HepG2 (cell line): ENCODE data around the gene YY2. TPM values are rescaled to one million over a fixed set of nuclear protein-coding genes. Genes with fewer than 3 reads are reported as not detected.

Experiments
- ARNT ChIP-seq: fragments of 450-650 bp; IDR thresholded peaks from 2 replicates; pipeline ENCODE4 v1.6.1; 2017
- BCL6 ChIP-seq: IDR thresholded peaks from 2 replicates; pipeline ENCODE4 v1.6.1; 2016; ENCODE audit warnings: missing genetic modification reagents, missing compliant biosample characterization
- ESRRA ChIP-seq: sonication (generic); formaldehyde crosslinking; IDR thresholded peaks from 2 replicates; pipeline ENCODE4 v1.5.1; 2020; ENCODE audit warnings: mild to moderate bottlenecking, low read depth, missing genetic modification reagents
- HNF4A ChIP-seq: sonication (generic); formaldehyde crosslinking; IDR thresholded peaks from 2 replicates; pipeline ENCODE4 v1.4.0; 2020; ENCODE audit warnings: missing genetic modification reagents
- ISL2 ChIP-seq: sonication (generic); formaldehyde crosslinking; IDR thresholded peaks from 2 replicates; pipeline ENCODE4 v1.5.0; 2020; ENCODE audit warnings: missing genetic modification reagents
- SALL1 ChIP-seq: sonication (generic); formaldehyde crosslinking; IDR thresholded peaks from 2 replicates; pipeline ENCODE4 v1.8.0; 2022; ENCODE audit warnings: mild to moderate bottlenecking, missing genetic modification reagents
- SOX13 ChIP-seq, 3 experiments: fragments of 450-650 bp in 1 of 3; sonication (generic) in 1 of 3; formaldehyde crosslinking in 1 of 3; IDR thresholded peaks in 2 of 3; conservative IDR thresholded peaks in 1 of 3; 2 replicates each; pipeline versions ENCODE4 v1.5.0 to v1.6.1; 2016 to 2020; ENCODE audit warnings: antibody characterized with exemption in 1 of 3, mild to moderate bottlenecking in 1 of 3, missing compliant biosample characterization in 1 of 3, missing genetic modification reagents in 1 of 3, moderate library complexity in 1 of 3
- SOX6 ChIP-seq, 2 experiments: fragments of 450-650 bp in 1 of 2; sonication (generic) in 1 of 2; formaldehyde crosslinking in 1 of 2; IDR thresholded peaks; 2 replicates each; pipeline versions ENCODE4 v1.4.0 to v1.6.1; 2017 to 2020; ENCODE audit warnings: antibody characterized with exemption in 1 of 2, mild to moderate bottlenecking in 1 of 2, missing genetic modification reagents in 1 of 2
- SRSF1 ChIP-seq: fragments of 200-400 bp; formaldehyde crosslinking; optimal IDR thresholded peaks from 2 replicates; pipeline ENCODE3; 2017; ENCODE audit warnings: mild to moderate bottlenecking, low read depth, low read length, moderate library complexity
- TEAD3 ChIP-seq: optimal IDR thresholded peaks from 2 replicates; pipeline ENCODE3; 2016; ENCODE audit warnings: borderline replicate concordance
- YY1 ChIP-seq: IDR thresholded peaks from 2 replicates; pipeline ENCODE4 v1.6.1; 2011; ENCODE audit warnings: low read length, low read depth, moderate library complexity, mild to moderate bottlenecking; ENCODE audit not compliant: insufficient read depth, insufficient replicate concordance
- ZMYM4 ChIP-seq: sonication (generic); formaldehyde crosslinking; IDR thresholded peaks from 2 replicates; pipeline ENCODE4 v1.8.1; 2023; ENCODE audit warnings: mild to moderate bottlenecking, missing genetic modification reagents
- ZNF44 ChIP-seq: sonication (generic); formaldehyde crosslinking; IDR thresholded peaks from 2 replicates; pipeline ENCODE4 v1.5.1; 2020; ENCODE audit warnings: mild to moderate bottlenecking, missing genetic modification reagents
- polyA plus RNA-seq, 8 experiments: library from polyadenylated mRNA; depleted of rRNA in 3 of 8; stranded (reverse) in 7 of 8; unstranded in 1 of 8; fragments of >200 nt; fragmentation: Illumina TruSeq in 4 of 8; extraction: Trizol in 4 of 8; gene quantifications; 2 replicates each; pipeline versions ENCODE4 v1.2.1 to v1.2.3, GENCODE V29; 2011 to 2016; ENCODE audit warnings: low read depth in 4 of 8, missing spikeins in 1 of 8, mixed read lengths in 1 of 8; ENCODE audit not compliant: insufficient read depth in 1 of 8
- total RNA-seq, 5 experiments: library from RNA; depleted of rRNA; stranded (reverse); fragments of >200 nt; fragmentation: Illumina TruSeq; extraction: Trizol; gene quantifications; 2 replicates each; pipeline ENCODE4 v1.2.3, GENCODE V29; 2016; ENCODE audit warnings: low read depth in 1 of 5
- TF ChIP-seq, protein P1 (sequence below): IDR thresholded peaks from 2 replicates; pipeline ENCODE4 v1.4.0; 2020; ENCODE audit warnings: mild to moderate bottlenecking, missing genetic modification reagents

Gene YY2
- total and polyA plus RNA-seq, 2 of the 13 experiments (the other 11 are each of a cell fraction or from before 2014, with no cell fraction given): 0.34 to 0.44 TPM

DNA sequence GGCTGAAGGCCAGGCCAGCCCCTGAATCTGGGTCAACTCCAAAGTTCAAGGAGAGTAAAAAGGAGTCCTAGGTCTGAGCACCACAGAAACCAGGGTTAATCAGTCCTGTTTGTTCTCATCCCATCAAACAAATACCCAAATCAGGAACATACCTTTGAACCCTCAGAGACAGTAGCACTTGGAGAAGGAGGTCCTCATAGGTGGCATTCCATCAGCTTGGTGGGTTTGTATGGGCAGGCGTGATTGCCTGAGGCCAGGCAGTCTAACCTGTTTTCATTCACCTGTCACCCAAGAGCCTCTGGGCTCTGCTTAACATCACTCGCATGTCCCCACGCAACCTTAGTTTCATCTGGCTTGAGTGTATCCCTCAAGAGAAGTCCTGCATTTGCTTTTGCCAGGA lies 33.9 kb upstream of the YY2 start (continued):
- TF ChIP-seq ZMYM4 (CRISPR knock-in tag) (peak; percentile 21; the same call in 1 of the 2 replicates), ARNT (no peak), ESRRA (CRISPR knock-in tag) (0 out of 2 replicates have a peak, but pooled peaks have one; percentile 9), ISL2 (CRISPR knock-in tag) (0 out of 2 replicates have a peak, but pooled peaks have one; percentile 18), BCL6 (CRISPR knock-in tag) (0 out of 2 replicates have a peak, but pooled peaks have one; percentile 33), SRSF1 (no peak), TEAD3 (CRISPR knock-in tag) (peak; percentile 51), SOX13 (IDR thresholded peaks at IDR 0.05) (no peak), SOX13 (CRISPR knock-in tag; conservative IDR thresholded peaks at IDR 0.05 in 1 of 2, IDR thresholded peaks at IDR 0.05 in 1 of 2) (peak in 1 of 2 experiments; percentile 16; a peak in 1 of 4 replicates), YY1 (no peak), ZNF44 (no peak), HNF4A (CRISPR knock-in tag) (peak; percentile 78), SOX6 (IDR thresholded peaks at IDR 0.05) (no peak), SOX6 (CRISPR knock-in tag; IDR thresholded peaks at IDR 0.05) (peak; percentile 40; the same call in 1 of the 2 replicates), SALL1 (peak; percentile 56)
- TF ChIP-seq, protein P1, sequence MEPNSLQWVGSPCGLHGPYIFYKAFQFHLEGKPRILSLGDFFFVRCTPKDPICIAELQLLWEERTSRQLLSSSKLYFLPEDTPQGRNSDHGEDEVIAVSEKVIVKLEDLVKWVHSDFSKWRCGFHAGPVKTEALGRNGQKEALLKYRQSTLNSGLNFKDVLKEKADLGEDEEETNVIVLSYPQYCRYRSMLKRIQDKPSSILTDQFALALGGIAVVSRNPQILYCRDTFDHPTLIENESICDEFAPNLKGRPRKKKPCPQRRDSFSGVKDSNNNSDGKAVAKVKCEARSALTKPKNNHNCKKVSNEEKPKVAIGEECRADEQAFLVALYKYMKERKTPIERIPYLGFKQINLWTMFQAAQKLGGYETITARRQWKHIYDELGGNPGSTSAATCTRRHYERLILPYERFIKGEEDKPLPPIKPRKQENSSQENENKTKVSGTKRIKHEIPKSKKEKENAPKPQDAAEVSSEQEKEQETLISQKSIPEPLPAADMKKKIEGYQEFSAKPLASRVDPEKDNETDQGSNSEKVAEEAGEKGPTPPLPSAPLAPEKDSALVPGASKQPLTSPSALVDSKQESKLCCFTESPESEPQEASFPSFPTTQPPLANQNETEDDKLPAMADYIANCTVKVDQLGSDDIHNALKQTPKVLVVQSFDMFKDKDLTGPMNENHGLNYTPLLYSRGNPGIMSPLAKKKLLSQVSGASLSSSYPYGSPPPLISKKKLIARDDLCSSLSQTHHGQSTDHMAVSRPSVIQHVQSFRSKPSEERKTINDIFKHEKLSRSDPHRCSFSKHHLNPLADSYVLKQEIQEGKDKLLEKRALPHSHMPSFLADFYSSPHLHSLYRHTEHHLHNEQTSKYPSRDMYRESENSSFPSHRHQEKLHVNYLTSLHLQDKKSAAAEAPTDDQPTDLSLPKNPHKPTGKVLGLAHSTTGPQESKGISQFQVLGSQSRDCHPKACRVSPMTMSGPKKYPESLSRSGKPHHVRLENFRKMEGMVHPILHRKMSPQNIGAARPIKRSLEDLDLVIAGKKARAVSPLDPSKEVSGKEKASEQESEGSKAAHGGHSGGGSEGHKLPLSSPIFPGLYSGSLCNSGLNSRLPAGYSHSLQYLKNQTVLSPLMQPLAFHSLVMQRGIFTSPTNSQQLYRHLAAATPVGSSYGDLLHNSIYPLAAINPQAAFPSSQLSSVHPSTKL: 0 out of 2 replicates have a peak, but pooled peaks have one; percentile 19
